Measurements from ENCODE around the gene ARCN1. TPM values are rescaled to one million over a fixed set of nuclear protein-coding genes. Genes with fewer than 3 reads are reported as not detected.

ARCN1 gene
- total and polyA plus RNA-seq, 12 donors, result 42.6 to 274 (median 104) TPM

DNA sequence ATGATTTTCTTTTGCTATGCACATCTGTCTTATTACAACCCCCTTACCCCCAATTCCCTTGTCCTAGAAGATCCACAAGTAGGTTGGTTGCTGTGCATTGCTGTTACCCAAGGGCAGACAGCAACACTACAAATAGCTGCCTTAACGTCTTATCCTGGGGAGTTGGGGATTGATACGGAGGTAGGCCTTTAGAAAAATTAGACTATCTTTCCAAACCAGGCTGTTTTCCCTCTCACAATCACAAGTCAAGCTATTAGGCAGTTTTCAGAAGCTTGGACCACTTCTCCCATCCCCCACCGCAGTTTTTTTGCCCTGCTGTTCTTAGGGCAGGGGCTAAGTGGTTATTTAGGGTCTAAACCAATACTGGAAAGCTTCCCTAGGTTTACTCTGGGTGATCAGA is 32.4 kb downstream of the ARCN1 start:
- WGBS, 4 donors, result 60 to 71% (median 68%) methylated on average over 3 of the region's 3 CpGs
- H3K27me3 ChIP-seq, result no peaks in the 10 kb centered on the region
- H3K4me1 ChIP-seq (replicated peaks in 1 of 2), result peaks cover 0 to 26% of the 10 kb centered on the region in 2 donors
- peak overlapping the region in 2 of 5 donors; percentile 74 to 76 for H3K27ac ChIP-seq
- H3K36me3 ChIP-seq (replicated peaks in 1 of 2), result peaks cover 0 to 33% of the 10 kb centered on the region in 2 donors
- H3K9me3 ChIP-seq (replicated peaks in 1 of 3), result no peaks in the 10 kb centered on the region
- no peak for DNase-seq
- no peak overlapping the region for H3K4me3 ChIP-seq
- no peak for TF ChIP-seq CTCF (IDR thresholded peaks at IDR 0.05)
- TF ChIP-seq POLR2A (IDR thresholded peaks at IDR 0.05), result no peak
- intact Hi-C loops (cut with DNase I), result no loop called here

GRCh38 chr11:118605116-118605867 is 33.1 kb downstream of the ARCN1 start:
- H3K4me1 ChIP-seq (replicated peaks in 1 of 2), result peaks cover 0 to 27% of the 10 kb centered on the region in 2 donors
- no peaks in the 10 kb centered on the region for H3K27me3 ChIP-seq
- no peaks in the 10 kb centered on the region for H3K9me3 ChIP-seq (replicated peaks in 1 of 3)
- peak overlapping the region in 2 of 5 donors; percentile 74 to 92 for H3K27ac ChIP-seq
- peak in 6 of 7 donors; percentile 40 to 89 (median 62) for DNase-seq
- peaks cover 0 to 25% of the 10 kb centered on the region in 2 donors for H3K36me3 ChIP-seq (replicated peaks in 1 of 2)
- TF ChIP-seq CTCF (IDR thresholded peaks at IDR 0.05), result no peak
- intact Hi-C loops (cut with DNase I), result no loop called here
- WGBS, 4 donors, result 49 to 56% (median 50%) methylated on average over 7 to 10 of the region's 10 CpGs
- H3K4me3 ChIP-seq, result no peak overlapping the region

- WGBS, 4 donors, result 65 to 87% (median 77%) methylated on average over 4 to 7 of the region's 7 CpGs
- Histone ChIP-seq H3K27me3 (no peaks in the 10 kb centered on the region), H3K27ac (peak overlapping the region in 3 of 5 donors; percentile 33 to 92 (median 74)), H3K4me1 (replicated peaks in 1 of 2) (peaks cover 0 to 37% of the 10 kb centered on the region in 2 donors), H3K36me3 (replicated peaks in 1 of 2) (peaks cover 0 to 15% of the 10 kb centered on the region in 2 donors), H3K4me3 (no peak overlapping the region), H3K9me3 (replicated peaks in 1 of 3) (no peaks in the 10 kb centered on the region)
- peak in 1 of 7 donors; percentile 55 for DNase-seq
- TF ChIP-seq CTCF (IDR thresholded peaks at IDR 0.05), result no peak
- no peak for TF ChIP-seq POLR2A (IDR thresholded peaks at IDR 0.05)
- intact Hi-C loops (cut with DNase I), result no loop called here
Measured at GRCh38 chr11:118606157-118606843, 34.1 kb downstream of the ARCN1 start.

GRCh38 chr11:118606844-118607228 is 34.6 kb downstream of the ARCN1 start:
- WGBS, 4 donors, result 67 to 81% (median 79%) methylated on average over 7 of the region's 7 CpGs
- intact Hi-C loops (cut with DNase I), result no loop called here
- DNase-seq, result no peak
- H3K4me3 ChIP-seq, result no peak overlapping the region
- H3K27ac ChIP-seq, result peak overlapping the region in 2 of 5 donors; percentile 74 to 92
- H3K9me3 ChIP-seq (replicated peaks in 1 of 3), result no peaks in the 10 kb centered on the region
- peaks cover 0 to 10% of the 10 kb centered on the region in 2 donors for H3K36me3 ChIP-seq (replicated peaks in 1 of 2)
- peaks cover 0 to 40% of the 10 kb centered on the region in 2 donors for H3K4me1 ChIP-seq (replicated peaks in 1 of 2)
- H3K27me3 ChIP-seq, result no peaks in the 10 kb centered on the region
- no peak for TF ChIP-seq CTCF (IDR thresholded peaks at IDR 0.05)
- TF ChIP-seq POLR2A (IDR thresholded peaks at IDR 0.05), result no peak
